GM19035 (cell line): ENCODE data around the gene SOS1.
"Not testable (repeated sequence)": the region's sequence is repeated elsewhere in the genome, so short reads cannot be mapped to it uniquely, and the experiment has no call there.

Experiments used
- ATAC-seq: cut with Tn5 transposase; IDR thresholded peaks from one replicate; pipeline ENCODE4 v1.9.1; 2021; ENCODE audit not compliant: unreplicated experiment

The SOS1 gene

GRCh38 chr2:39107724-39108273 is 13.1 kb downstream of the SOS1 start:
- no peak for ATAC-seq

DNA sequence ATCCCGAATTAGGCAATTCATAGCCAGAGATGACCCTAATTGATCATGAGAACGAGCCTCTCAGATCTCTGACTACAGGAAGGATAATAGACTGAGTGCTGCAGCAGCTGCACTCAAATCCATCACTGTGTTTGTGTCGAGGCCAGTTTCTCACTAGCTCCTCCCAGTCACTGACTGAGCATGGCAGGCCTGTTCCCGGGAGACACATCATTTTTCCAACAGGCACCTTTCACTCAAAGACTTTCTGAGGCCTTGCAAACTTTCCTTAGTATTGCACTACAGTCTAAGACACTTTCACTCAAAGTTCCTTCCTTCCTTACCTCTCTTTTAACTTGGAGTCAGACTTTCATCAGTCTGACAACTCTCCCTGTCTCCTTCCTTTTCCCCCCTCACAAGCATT is 13.7 kb downstream of the SOS1 start:
- ATAC-seq, result no peak

- peak; percentile 75 for ATAC-seq
Observed at GRCh38 chr2:39099870-39100728, 20.8 kb downstream of the SOS1 start.

GRCh38 chr2:39099310-39099869 is 21.5 kb downstream of the SOS1 start:
- ATAC-seq, result no peak

GRCh38 chr2:39095624-39096023 is 25.2 kb downstream of the SOS1 start:
- ATAC-seq, result no peak

GRCh38 chr2:39094717-39095363 is 26.0 kb downstream of the SOS1 start:
- ATAC-seq, result peak; percentile 83

DNA sequence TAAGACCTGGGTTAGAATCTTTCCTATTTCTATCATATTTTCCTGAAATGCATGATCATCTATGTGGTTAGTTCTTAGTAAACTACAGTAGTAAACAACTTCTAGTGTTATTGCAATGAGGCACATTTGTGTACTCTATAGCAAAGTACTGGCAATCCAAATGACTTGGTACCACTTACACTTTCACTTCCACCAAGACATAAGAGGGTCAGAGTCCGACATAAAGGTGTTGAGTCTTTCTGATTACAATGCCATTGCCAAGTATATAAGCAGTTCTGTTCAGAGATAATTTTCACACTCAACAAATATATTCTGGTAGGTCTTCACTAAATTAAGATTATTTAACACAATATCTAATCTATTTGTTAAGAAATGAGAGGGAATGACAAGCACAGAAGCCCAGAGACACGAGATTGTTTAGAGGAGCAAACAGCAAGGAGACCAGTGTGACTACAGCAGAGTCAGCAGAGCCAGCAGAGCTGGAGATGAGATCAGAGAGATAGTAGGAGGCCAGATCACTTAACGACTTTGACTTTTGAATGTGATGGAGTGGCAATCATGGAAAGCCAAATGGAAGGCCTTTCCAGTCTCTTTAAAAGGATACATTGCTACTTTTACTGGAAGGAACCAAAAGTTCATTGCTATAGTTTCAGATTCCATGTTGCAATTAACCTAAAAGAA is 27.5 kb downstream of the SOS1 start:
- ATAC-seq, result peak; percentile 42

GRCh38 chr2:39091543-39091942 is 29.3 kb downstream of the SOS1 start:
- ATAC-seq, result no peak

- no peak for ATAC-seq
Observed at GRCh38 chr2:39091063-39091462, 29.8 kb downstream of the SOS1 start.

DNA sequence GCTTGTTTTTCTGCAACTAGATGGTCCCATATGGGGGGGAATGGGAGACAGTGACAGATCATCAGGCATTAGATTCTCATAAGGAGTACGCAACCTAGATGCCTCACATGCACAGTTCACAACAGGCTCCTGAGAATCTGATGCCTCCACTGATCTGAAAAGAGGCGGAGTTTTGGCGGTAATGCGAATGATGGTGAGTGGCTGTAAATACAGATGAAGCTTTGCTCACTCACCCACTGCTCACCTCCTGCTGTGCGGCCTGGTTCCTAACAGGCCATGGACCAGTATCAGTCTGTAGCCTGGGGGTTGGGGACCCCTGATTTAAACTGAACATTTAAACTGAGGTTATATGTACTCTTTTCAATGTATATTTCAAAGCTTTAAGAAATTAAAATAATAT is 40.7 kb downstream of the SOS1 start:
- no peak for ATAC-seq

GRCh38 chr2:39069890-39070465 is 50.9 kb downstream of the SOS1 start:
- ATAC-seq, result no peak

DNA sequence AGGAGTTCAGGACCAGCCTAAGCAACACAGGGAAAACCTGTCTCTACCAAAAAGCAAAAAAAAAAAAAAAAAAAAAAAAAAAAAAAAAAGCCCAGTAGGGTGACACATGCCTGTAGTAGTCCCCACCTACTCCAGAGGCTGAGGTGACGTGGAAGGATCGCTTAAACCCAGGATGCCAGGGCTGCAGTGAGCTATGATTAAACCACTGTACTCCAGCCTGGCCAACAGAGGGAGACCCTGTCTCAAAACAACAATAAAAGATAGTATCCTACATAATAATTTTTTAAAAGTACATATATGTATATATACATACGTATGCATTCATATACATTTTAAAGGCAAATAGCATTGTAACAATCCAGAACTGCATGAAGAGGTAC is 51.7 kb downstream of the SOS1 start:
- ATAC-seq, result no peak

- no peak for ATAC-seq
Observed at GRCh38 chr2:39068299-39069135, 52.3 kb downstream of the SOS1 start.

- no peak for ATAC-seq
Observed at GRCh38 chr2:39065616-39066015, 55.2 kb downstream of the SOS1 start.

DNA sequence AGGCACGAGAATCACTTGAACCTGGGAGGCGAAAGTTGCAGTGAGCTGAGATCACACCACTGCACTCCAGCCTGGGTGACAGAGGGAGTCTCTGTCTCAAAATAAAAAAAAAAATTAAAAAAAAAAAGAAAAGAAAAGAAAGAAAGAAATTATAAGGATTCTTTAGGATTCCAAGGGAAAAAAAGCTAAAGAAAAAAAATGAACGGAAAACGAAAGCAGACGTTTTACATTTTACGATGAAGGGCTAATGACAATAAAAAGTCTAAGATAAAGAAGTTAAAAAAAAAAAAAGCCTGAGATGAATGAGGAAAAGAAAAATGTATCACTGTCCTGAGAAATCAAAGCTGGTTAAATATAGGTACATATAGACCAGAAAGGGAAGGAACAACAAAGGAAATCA is 58.5 kb downstream of the SOS1 start:
- no peak for ATAC-seq

DNA sequence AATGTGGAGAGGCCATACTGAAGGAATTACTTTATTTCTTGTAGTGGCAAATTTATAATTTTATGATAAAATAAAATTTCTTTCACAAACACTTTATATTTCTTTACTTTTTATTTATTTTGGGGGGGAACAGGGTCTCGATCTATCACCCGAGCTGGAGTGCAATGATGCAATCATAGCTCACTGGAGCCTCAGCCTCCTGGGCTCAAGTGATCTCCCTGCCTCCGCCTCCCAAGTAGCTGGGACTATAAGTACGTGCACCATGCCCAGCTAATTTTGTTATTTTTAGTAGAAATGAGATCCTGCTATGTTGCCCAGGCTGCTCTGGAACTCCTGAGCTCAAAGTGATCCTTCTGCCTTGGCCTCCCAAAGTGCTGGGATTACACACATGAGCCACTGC is 59.6 kb downstream of the SOS1 start:
- ATAC-seq, result no peak

GRCh38 chr2:39059366-39059952 is 61.4 kb downstream of the SOS1 start:
- ATAC-seq, result no peak

- ATAC-seq, result no peak
Observed at GRCh38 chr2:39058101-39058500, 62.8 kb downstream of the SOS1 start.

- ATAC-seq, result not testable (repeated sequence)
Observed at GRCh38 chr2:39052665-39053064, 68.2 kb downstream of the SOS1 start.

DNA sequence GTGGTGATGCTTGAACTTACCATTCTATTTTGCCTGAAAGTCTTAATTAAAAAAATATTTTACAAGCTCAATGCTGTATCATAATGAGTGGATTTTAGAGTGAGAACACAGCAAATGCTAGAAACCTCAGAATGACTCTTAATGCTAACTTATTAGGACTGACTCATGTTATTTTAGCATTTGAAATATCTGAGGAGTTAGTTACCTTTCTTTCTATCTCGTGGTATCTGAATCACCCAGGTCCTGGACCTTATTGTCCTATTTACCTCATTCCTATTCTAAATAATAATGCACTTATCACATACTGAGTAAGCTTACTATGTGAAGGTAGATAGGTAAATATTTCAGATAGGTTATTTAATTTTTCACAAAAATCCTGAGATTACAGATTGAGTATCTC is 70.7 kb downstream of the SOS1 start:
- no peak for ATAC-seq
